OCI-LY1 (cell line): ENCODE measurements around the gene AAK1.
"Not testable (repeated sequence)": the region's sequence is repeated elsewhere in the genome, so short reads cannot be mapped to it uniquely, and the experiment has no call there.

Source experiments
- H2AFZ ChIP-seq: fragments of 200-600 bp; sonication (generic), shearing (Covaris generic); 2 replicates; pipeline ENCODE4 v1.6.0; 2014; ENCODE audit warnings: antibody characterized with exemption, mild to moderate bottlenecking, low read length
- H3F3A ChIP-seq: fragments of 200-600 bp; sonication (generic), shearing (Covaris generic); 2 replicates; pipeline ENCODE4 v1.6.0; 2014; ENCODE audit warnings: mild to moderate bottlenecking, antibody characterized with exemption, low read length, moderate library complexity; ENCODE audit not compliant: insufficient read depth
- H3K27ac ChIP-seq: fragments of 200-600 bp; sonication (generic); 2 replicates; pipeline ENCODE4 v1.5.1; 2014; ENCODE audit warnings: low read length, mixed run types, mild to moderate bottlenecking, low read depth; ENCODE audit not compliant: poor library complexity, severe bottlenecking
- H3K27me3 ChIP-seq: fragments of 200-600 bp; sonication (generic); 2 replicates; pipeline ENCODE4 v1.6.0; 2014; ENCODE audit warnings: antibody characterized with exemption, mild to moderate bottlenecking, low read length, moderate library complexity; ENCODE audit not compliant: insufficient read depth
- H3K36me3 ChIP-seq: fragments of 200-600 bp; sonication (generic); 2 replicates; pipeline ENCODE4 v1.6.1; 2014; ENCODE audit warnings: mild to moderate bottlenecking, antibody characterized with exemption, low read length, moderate library complexity, mixed read lengths; ENCODE audit not compliant: insufficient read depth
- H3K4me1 ChIP-seq: fragments of 200-600 bp; sonication (generic); 2 replicates; pipeline ENCODE4 v1.5.1; 2014; ENCODE audit warnings: mild to moderate bottlenecking, low read length, moderate library complexity; ENCODE audit not compliant: insufficient read depth, severe bottlenecking
- H3K4me2 ChIP-seq: fragments of 200-600 bp; sonication (generic), shearing (Covaris generic); 2 replicates; pipeline ENCODE4 v1.6.1; 2014; ENCODE audit warnings: low read length
- H3K4me3 ChIP-seq: fragments of 200-600 bp; sonication (generic); 2 replicates; pipeline ENCODE4 v1.5.1; 2014; ENCODE audit warnings: low read length, low read depth, mild to moderate bottlenecking, mixed read lengths; ENCODE audit not compliant: poor library complexity, severe bottlenecking
- H3K79me2 ChIP-seq: fragments of 200-600 bp; shearing (Covaris generic); 2 replicates; pipeline ENCODE4 v1.6.1; 2016; ENCODE audit warnings: mixed run types, low read length, mixed read lengths; ENCODE audit not compliant: insufficient read depth
- H3K9ac ChIP-seq: fragments of 200-600 bp; sonication (generic), shearing (Covaris generic); 2 replicates; pipeline ENCODE4 v1.6.1; 2014; ENCODE audit warnings: mild to moderate bottlenecking, low read length, mixed read lengths
- H3K9me2 ChIP-seq: fragments of 200-600 bp; sonication (generic), shearing (Covaris generic); 2 replicates; pipeline ENCODE4 v1.6.1; 2014; ENCODE audit warnings: low read depth, mild to moderate bottlenecking, low read length, mixed read lengths
- H3K9me3 ChIP-seq: fragments of 200-600 bp; shearing (Covaris generic); 2 replicates; pipeline ENCODE4 v1.6.1; 2014; ENCODE audit warnings: low read length, mixed read lengths
- H4K20me1 ChIP-seq: fragments of 200-600 bp; sonication (generic), shearing (Covaris generic); 2 replicates; pipeline ENCODE4 v1.6.0; 2016; ENCODE audit warnings: mild to moderate bottlenecking, low read length; ENCODE audit not compliant: insufficient read depth
- EZH2 ChIP-seq: fragments of 200-600 bp; sonication (generic), shearing (Covaris generic); IDR thresholded peaks from 2 replicates; pipeline ENCODE4 v1.8.0; 2017; ENCODE audit warnings: borderline replicate concordance, mixed run types, mild to moderate bottlenecking, antibody characterized with exemption, low read length, moderate library complexity, mixed read lengths
- TF ChIP-seq, protein P1 (sequence below): fragments of 200-600 bp; sonication (generic), shearing (Covaris generic); IDR thresholded peaks from 2 replicates; pipeline ENCODE4 v1.5.1; 2017; ENCODE audit warnings: mild to moderate bottlenecking, antibody characterized with exemption, low read length, moderate library complexity, mixed read lengths

Gene AAK1

DNA sequence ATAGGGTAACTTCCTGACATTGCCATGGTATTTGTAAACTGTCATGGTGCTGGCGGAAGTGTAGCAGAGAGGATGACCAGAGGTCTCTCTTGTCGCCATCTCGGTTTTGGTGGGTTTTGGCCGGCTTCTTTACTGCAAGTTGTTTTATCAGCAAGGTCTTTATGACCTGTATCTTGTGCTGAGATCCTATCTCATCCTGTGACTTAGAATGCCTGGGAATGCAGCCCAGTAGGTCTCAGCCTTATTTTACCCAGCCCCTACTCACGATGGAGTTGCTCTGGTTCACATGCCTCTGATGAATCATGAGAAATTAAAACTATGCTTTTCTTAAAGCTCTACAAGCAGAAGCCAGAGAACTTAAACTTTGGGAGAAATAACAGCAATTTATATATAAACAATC lies 193.6 kb downstream of the AAK1 start:
- Histone ChIP-seq H3K4me2 (no peak overlapping the region), H3K79me2 (no peaks in the 10 kb centered on the region), H3K9me2 (no peaks in the 10 kb centered on the region), H4K20me1 (no peaks in the 10 kb centered on the region), H3K27me3 (no peaks in the 10 kb centered on the region), H3K4me1 (no peaks in the 10 kb centered on the region), H3F3A (no peaks in the 10 kb centered on the region), H3K36me3 (no peaks in the 10 kb centered on the region), H3K27ac (no peak overlapping the region), H3K9ac (no peak overlapping the region), H2AFZ (no peak overlapping the region), H3K9me3 (no peaks in the 10 kb centered on the region), H3K4me3 (no peak overlapping the region)
- no peak for TF ChIP-seq EZH2
- TF ChIP-seq, protein P1, sequence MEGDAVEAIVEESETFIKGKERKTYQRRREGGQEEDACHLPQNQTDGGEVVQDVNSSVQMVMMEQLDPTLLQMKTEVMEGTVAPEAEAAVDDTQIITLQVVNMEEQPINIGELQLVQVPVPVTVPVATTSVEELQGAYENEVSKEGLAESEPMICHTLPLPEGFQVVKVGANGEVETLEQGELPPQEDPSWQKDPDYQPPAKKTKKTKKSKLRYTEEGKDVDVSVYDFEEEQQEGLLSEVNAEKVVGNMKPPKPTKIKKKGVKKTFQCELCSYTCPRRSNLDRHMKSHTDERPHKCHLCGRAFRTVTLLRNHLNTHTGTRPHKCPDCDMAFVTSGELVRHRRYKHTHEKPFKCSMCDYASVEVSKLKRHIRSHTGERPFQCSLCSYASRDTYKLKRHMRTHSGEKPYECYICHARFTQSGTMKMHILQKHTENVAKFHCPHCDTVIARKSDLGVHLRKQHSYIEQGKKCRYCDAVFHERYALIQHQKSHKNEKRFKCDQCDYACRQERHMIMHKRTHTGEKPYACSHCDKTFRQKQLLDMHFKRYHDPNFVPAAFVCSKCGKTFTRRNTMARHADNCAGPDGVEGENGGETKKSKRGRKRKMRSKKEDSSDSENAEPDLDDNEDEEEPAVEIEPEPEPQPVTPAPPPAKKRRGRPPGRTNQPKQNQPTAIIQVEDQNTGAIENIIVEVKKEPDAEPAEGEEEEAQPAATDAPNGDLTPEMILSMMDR = no peak

DNA sequence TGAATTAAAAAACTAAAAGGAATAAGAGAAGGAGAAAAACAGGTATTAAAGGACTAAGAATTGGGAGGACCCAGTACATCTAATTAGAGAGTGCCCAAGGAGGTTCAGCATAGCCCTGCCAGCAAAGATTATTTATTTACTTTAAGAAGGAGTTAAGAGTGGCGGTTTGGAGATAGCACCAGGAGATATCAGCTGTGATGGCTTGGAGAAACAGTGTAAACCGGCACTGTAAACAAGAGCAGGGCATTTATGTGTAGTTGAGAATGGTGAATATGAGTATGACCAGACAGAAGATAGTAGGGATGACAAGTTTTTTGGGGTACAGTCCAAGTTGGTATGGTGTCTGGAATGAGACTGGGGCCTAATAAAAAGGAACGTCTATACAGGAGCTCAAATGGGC lies 199.9 kb downstream of the AAK1 start:
- not testable (repeated sequence) for H3K4me3 ChIP-seq, H3K36me3 ChIP-seq, H4K20me1 ChIP-seq, H3K4me2 ChIP-seq, H3K9me3 ChIP-seq, H3K9ac ChIP-seq, H3K27me3 ChIP-seq, H3K79me2 ChIP-seq, H3K9me2 ChIP-seq, H2AFZ ChIP-seq, H3F3A ChIP-seq, H3K27ac ChIP-seq, H3K4me1 ChIP-seq

DNA sequence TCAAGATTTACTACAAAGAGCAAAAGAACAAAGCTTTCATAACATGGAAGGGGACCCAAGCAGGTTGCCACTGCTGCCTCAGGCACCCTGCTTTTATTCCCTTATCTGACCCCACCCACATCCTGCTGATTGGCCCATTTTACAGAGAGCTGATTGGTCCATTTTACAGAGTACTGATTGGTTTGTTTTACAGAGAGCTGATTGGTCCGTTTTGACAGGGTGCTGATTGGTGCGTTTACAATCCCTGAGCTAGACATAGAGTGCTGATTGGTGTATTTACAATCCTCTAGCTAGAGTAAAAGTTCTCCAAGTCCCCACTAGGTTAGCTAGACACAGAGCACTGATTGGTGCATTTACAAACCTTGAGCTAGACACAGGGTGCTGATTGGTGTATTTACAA lies 204.0 kb downstream of the AAK1 start:
- H3K27me3 ChIP-seq, H4K20me1 ChIP-seq, H3K36me3 ChIP-seq, H3K9me2 ChIP-seq, H3K9ac ChIP-seq, H2AFZ ChIP-seq, H3K9me3 ChIP-seq, H3F3A ChIP-seq, H3K79me2 ChIP-seq, H3K4me2 ChIP-seq, H3K27ac ChIP-seq, H3K4me3 ChIP-seq: not testable (repeated sequence)
- H3K4me1 ChIP-seq = peaks cover 28% of the 10 kb centered on the region

DNA sequence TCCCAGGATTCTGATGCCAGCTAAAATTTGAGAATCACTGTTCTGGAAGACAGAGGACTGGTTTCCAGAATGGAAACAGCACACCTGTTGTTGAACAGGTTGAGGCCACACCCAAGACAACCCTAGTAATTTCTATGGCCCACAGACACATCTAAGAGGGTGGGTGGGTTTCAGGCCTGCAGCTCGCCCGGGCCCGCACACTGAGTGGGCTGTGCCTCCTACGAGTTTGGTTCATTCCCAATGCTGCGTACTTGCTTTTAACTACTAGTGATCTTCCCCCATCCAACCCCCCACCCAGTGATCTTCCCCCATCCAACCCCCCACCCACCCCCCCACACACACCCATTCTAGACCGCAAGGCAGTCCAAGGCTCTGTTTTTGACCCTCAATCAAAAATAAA lies 205.0 kb downstream of the AAK1 start:
- no peak overlapping the region for H3K27ac ChIP-seq
- H3K27me3 ChIP-seq = no peaks in the 10 kb centered on the region
- no peaks in the 10 kb centered on the region for H4K20me1 ChIP-seq
- H3K4me3 ChIP-seq = no peak overlapping the region
- no peaks in the 10 kb centered on the region for H3K9me3 ChIP-seq
- no peaks in the 10 kb centered on the region for H3K79me2 ChIP-seq
- peaks cover 28% of the 10 kb centered on the region for H3K4me1 ChIP-seq
- H2AFZ ChIP-seq = no peak overlapping the region
- H3K4me2 ChIP-seq = no peak overlapping the region
- no peaks in the 10 kb centered on the region for H3K36me3 ChIP-seq
- TF ChIP-seq EZH2 = no peak
- TF ChIP-seq, protein P1 = no peak
- H3F3A ChIP-seq = no peaks in the 10 kb centered on the region
- no peak overlapping the region for H3K9ac ChIP-seq
- H3K9me2 ChIP-seq = no peaks in the 10 kb centered on the region
